Neural progenitor cell (in vitro differentiated cells): Measurements from ENCODE around the gene EPB41L4A. TPM values are rescaled to one million over a fixed set of nuclear protein-coding genes. Genes with fewer than 3 reads are reported as not detected.
A peak's percentile ranks its signal among the peaks of the same experiment; 100 is the strongest.

ENCODE experiments used
- DNase-seq: peaks from one replicate; pipeline ENCODE4 v3.0.0-alpha.2; 2016; ENCODE audit warnings: low spot score
- H2AFZ ChIP-seq: fragments of 200-600 bp; sonication (generic); replicated peaks from 2 replicates; pipeline ENCODE4 v1.6.1; 2016; ENCODE audit warnings: antibody characterized with exemption
- H3F3A ChIP-seq: fragments of 200-600 bp; sonication (generic); 2 replicates; pipeline ENCODE4 v1.6.1; 2016; ENCODE audit warnings: antibody characterized with exemption, low read depth
- H3K27ac ChIP-seq: fragments of 200-600 bp; sonication (generic); 2 replicates; pipeline ENCODE4 v1.5.1; 2016; ENCODE audit warnings: mild to moderate bottlenecking
- H3K27me3 ChIP-seq: fragments of 200-600 bp; sonication (generic); 2 replicates; pipeline ENCODE4 v1.6.1; 2016; ENCODE audit warnings: mild to moderate bottlenecking, moderate library complexity
- H3K36me3 ChIP-seq: fragments of 200-600 bp; sonication (generic); 2 replicates; pipeline ENCODE4 v1.5.1; 2016
- H3K4me1 ChIP-seq: fragments of 200-600 bp; sonication (generic); 2 replicates; pipeline ENCODE4 v1.6.1; 2016; ENCODE audit warnings: mixed run types
- H3K4me2 ChIP-seq: fragments of 200-600 bp; sonication (generic); 2 replicates; pipeline ENCODE4 v1.6.1; 2016
- H3K4me3 ChIP-seq: fragments of 200-600 bp; sonication (generic); 2 replicates; pipeline ENCODE4 v1.5.1; 2016
- H3K79me2 ChIP-seq: fragments of 200-600 bp; sonication (generic); 2 replicates; pipeline ENCODE4 v1.6.1; 2016; ENCODE audit warnings: low read depth
- H3K9ac ChIP-seq: fragments of 200-600 bp; sonication (generic); 2 replicates; pipeline ENCODE4 v1.6.1; 2016
- H3K9me3 ChIP-seq: fragments of 200-600 bp; sonication (generic); 2 replicates; pipeline ENCODE4 v1.5.1; 2016; ENCODE audit warnings: low read depth
- H4K20me1 ChIP-seq: fragments of 200-600 bp; sonication (generic); 2 replicates; pipeline ENCODE4 v1.6.1; 2016; ENCODE audit warnings: low read depth
- H3K27ac Mint-ChIP-seq: 3 replicates; pipeline ENCODE4 v1.8.0; 2021; ENCODE audit warnings: mixed read lengths
- H3K27me3 Mint-ChIP-seq: 2 replicates; pipeline ENCODE4 v1.8.0; 2022; ENCODE audit warnings: low read depth, mild to moderate bottlenecking, inconsistent platforms, moderate library complexity, mixed read lengths; ENCODE audit not compliant: insufficient read depth
- H3K36me3 Mint-ChIP-seq: 3 replicates; pipeline ENCODE4 v1.8.0; 2021; ENCODE audit warnings: mixed read lengths
- H3K4me1 Mint-ChIP-seq: 3 replicates; pipeline ENCODE4 v1.8.0; 2021; ENCODE audit warnings: mixed read lengths
- H3K4me3 Mint-ChIP-seq: 3 replicates; pipeline ENCODE4 v1.8.0; 2021; ENCODE audit warnings: mild to moderate bottlenecking, moderate library complexity, mixed read lengths
- H3K9me3 Mint-ChIP-seq: 3 replicates; pipeline ENCODE4 v1.8.0; 2020; ENCODE audit warnings: mixed read lengths
- EZH2 ChIP-seq: fragments of 200-600 bp; sonication (generic); IDR thresholded peaks from 2 replicates; pipeline ENCODE4 v1.6.1; 2017; ENCODE audit warnings: antibody characterized with exemption, mild to moderate bottlenecking, moderate library complexity
- EZH2phosphoT487 ChIP-seq: fragments of 200-600 bp; sonication (generic); IDR thresholded peaks from 2 replicates; pipeline ENCODE4 v1.6.1; 2017; ENCODE audit warnings: antibody characterized with exemption
- total RNA-seq: library from RNA; depleted of rRNA; stranded (reverse); fragments of >200 nt; gene quantifications from 2 replicates; pipeline ENCODE4 v1.2.3, GENCODE V29; 2015; ENCODE audit warnings: low replicate concordance
- TF ChIP-seq, protein P1 (sequence below): fragments of 200-600 bp; sonication (generic); IDR thresholded peaks from 2 replicates; pipeline ENCODE4 v1.5.1; 2017; ENCODE audit warnings: antibody characterized with exemption, mild to moderate bottlenecking

Gene EPB41L4A
- total RNA-seq, 1 donor from 2014 or later: 2.7 TPM

DNA sequence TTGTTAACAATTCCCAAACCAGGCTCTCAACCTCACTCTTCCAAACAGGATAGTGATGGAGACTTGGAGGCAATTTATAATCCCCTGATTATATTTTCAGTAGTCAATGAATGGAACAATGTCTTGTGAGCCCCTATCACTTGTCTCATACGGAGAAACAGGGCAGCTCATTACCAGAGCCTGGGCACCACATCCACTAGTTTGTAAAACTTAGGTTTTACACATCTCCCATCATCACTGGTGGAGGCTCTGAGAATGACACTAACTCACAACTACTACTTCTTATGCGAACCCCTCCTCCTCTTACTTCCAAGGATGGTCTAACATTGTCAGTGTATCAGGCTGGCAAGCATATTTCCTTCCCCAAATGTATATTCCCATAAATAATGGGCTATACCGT lies 253.7 kb downstream of the EPB41L4A start:
- no peak overlapping the region for H3K4me2 ChIP-seq
- peaks cover 61% of the 10 kb centered on the region for H3F3A ChIP-seq
- DNase-seq: no peak
- no peak overlapping the region for H3K4me3 ChIP-seq
- Mint-ChIP-seq H3K36me3 (peaks cover 30% of the 10 kb centered on the region), H3K27me3 (peaks cover under 1% of the 10 kb centered on the region), H3K9me3 (no peaks in the 10 kb centered on the region), H3K4me3 (no peak overlapping the region), H3K27ac (no peak overlapping the region), H3K4me1 (peaks cover 9% of the 10 kb centered on the region)
- no peak for TF ChIP-seq EZH2phosphoT487
- TF ChIP-seq, protein P1, sequence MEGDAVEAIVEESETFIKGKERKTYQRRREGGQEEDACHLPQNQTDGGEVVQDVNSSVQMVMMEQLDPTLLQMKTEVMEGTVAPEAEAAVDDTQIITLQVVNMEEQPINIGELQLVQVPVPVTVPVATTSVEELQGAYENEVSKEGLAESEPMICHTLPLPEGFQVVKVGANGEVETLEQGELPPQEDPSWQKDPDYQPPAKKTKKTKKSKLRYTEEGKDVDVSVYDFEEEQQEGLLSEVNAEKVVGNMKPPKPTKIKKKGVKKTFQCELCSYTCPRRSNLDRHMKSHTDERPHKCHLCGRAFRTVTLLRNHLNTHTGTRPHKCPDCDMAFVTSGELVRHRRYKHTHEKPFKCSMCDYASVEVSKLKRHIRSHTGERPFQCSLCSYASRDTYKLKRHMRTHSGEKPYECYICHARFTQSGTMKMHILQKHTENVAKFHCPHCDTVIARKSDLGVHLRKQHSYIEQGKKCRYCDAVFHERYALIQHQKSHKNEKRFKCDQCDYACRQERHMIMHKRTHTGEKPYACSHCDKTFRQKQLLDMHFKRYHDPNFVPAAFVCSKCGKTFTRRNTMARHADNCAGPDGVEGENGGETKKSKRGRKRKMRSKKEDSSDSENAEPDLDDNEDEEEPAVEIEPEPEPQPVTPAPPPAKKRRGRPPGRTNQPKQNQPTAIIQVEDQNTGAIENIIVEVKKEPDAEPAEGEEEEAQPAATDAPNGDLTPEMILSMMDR: no peak
- peaks cover 25% of the 10 kb centered on the region for H4K20me1 ChIP-seq
- no peak overlapping the region for H3K9ac ChIP-seq
- H3K79me2 ChIP-seq: peaks cover 27% of the 10 kb centered on the region
- peaks cover 27% of the 10 kb centered on the region for H3K4me1 ChIP-seq
- no peaks in the 10 kb centered on the region for H3K27me3 ChIP-seq
- no peaks in the 10 kb centered on the region for H3K9me3 ChIP-seq
- H3K36me3 ChIP-seq: peaks cover 13% of the 10 kb centered on the region
- H3K27ac ChIP-seq: no peak overlapping the region
- H2AFZ ChIP-seq: no peak overlapping the region

DNA sequence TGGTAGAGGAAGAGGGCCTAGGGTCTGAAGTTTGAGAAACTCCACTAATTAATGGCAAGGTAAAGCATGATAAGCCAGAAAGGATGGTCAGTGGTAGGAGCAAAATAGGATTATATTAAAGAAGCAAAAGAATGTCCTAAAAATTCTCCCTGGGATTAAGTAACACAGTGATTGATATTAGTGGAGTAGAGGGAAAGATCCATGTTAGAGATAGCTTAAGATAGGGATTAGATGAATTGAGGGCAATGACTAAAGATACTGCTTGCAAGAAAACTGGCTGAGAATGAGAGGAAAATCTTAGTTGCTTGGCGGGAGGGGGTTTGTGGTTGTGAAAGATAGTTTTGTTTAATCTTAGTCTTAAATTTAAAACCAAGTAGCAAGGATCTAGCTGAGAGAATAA lies 255.6 kb downstream of the EPB41L4A start:
- H3K27ac ChIP-seq: no peak overlapping the region
- peak overlapping the region; percentile 21 for H3K4me3 Mint-ChIP-seq
- no peak overlapping the region for H3K27ac Mint-ChIP-seq
- TF ChIP-seq EZH2 (no peak), EZH2phosphoT487 (no peak)
- TF ChIP-seq, protein P1: no peak
- H3K36me3 ChIP-seq: peaks cover 13% of the 10 kb centered on the region
- peaks cover 27% of the 10 kb centered on the region for H3K79me2 ChIP-seq
- no peaks in the 10 kb centered on the region for H3K9me3 ChIP-seq
- H3K9ac ChIP-seq: no peak overlapping the region
- no peak overlapping the region for H3K4me2 ChIP-seq
- peaks cover 4% of the 10 kb centered on the region for H3K27me3 Mint-ChIP-seq
- DNase-seq: no peak
- peaks cover 25% of the 10 kb centered on the region for H4K20me1 ChIP-seq
- H3K4me1 ChIP-seq: peaks cover 17% of the 10 kb centered on the region
- no peak overlapping the region for H2AFZ ChIP-seq
- peaks cover 61% of the 10 kb centered on the region for H3F3A ChIP-seq
- H3K9me3 Mint-ChIP-seq: no peaks in the 10 kb centered on the region
- H3K36me3 Mint-ChIP-seq: peaks cover 24% of the 10 kb centered on the region
- no peak overlapping the region for H3K4me3 ChIP-seq
- peaks cover 12% of the 10 kb centered on the region for H3K4me1 Mint-ChIP-seq
- no peaks in the 10 kb centered on the region for H3K27me3 ChIP-seq

DNA sequence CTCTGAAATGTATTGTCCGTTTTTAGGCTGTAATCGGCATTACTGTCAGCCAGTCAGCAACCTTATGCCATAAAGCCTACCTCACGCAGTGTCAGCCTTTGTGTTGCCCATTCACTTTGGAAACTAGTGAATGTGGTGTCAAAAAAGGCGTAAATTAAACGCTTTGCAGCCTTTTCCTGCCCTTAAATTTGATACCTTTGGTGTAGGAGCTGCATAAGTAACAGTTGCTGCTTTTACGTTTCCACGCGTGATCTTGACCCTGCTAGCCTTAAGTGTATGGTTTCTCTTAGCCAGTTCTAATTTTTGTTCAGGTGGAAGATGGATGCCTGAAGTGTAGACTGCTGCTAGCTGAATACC lies 257.7 kb downstream of the EPB41L4A start:
- Mint-ChIP-seq H3K9me3 (no peaks in the 10 kb centered on the region), H3K27ac (peak overlapping the region; percentile 62), H3K4me1 (peaks cover 12% of the 10 kb centered on the region), H3K27me3 (peaks cover 4% of the 10 kb centered on the region), H3K4me3 (peak overlapping the region; percentile 94), H3K36me3 (peaks cover 16% of the 10 kb centered on the region)
- Histone ChIP-seq H3K4me3 (peak overlapping the region; percentile 85), H3K4me1 (peaks cover 13% of the 10 kb centered on the region), H3K27ac (no peak overlapping the region), H3K79me2 (peaks cover 27% of the 10 kb centered on the region), H3K27me3 (no peaks in the 10 kb centered on the region), H3K4me2 (peak overlapping the region; percentile 93), H3K9ac (peak overlapping the region; percentile 96), H4K20me1 (peaks cover 25% of the 10 kb centered on the region), H3F3A (peaks cover 50% of the 10 kb centered on the region), H3K36me3 (peaks cover 13% of the 10 kb centered on the region), H2AFZ (no peak overlapping the region), H3K9me3 (no peaks in the 10 kb centered on the region)
- no peak for TF ChIP-seq EZH2phosphoT487
- TF ChIP-seq EZH2: no peak
- TF ChIP-seq, protein P1: no peak
- DNase-seq: peak; percentile 37
